GM10266 (cell line): ENCODE results near the gene AMOT.

Experiments used
- DNase-seq: peaks from one replicate; pipeline ENCODE4 v3.0.0; 2012; ENCODE audit errors: extremely low spot score
- TF ChIP-seq, protein P1 (sequence below): IDR thresholded peaks from 2 replicates; pipeline ENCODE4 v1.5.1; 2012; ENCODE audit warnings: mild to moderate bottlenecking, low read depth; ENCODE audit not compliant: control insufficient read depth, insufficient read depth; ENCODE audit errors: missing control alignments

Gene AMOT

DNA sequence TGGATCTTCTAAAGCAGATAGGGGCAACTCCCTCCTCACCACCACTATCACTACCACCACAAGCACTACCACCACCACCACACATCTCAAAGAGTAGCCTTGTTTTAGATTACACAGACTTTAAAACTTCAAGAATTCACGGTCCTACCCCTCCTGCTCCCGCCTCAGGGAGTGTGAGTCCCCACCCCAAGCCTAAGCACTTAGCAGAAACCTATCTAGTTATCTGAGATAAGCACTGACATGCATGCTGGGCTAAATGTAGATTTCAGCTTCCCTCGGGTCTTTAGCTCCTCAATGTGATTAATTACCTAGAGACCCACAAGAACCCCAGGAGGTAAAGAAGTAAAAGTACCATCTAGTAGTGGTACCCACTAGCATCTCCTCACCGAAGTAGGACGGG lies 775 bp downstream of the AMOT start:
- TF ChIP-seq, protein P1, sequence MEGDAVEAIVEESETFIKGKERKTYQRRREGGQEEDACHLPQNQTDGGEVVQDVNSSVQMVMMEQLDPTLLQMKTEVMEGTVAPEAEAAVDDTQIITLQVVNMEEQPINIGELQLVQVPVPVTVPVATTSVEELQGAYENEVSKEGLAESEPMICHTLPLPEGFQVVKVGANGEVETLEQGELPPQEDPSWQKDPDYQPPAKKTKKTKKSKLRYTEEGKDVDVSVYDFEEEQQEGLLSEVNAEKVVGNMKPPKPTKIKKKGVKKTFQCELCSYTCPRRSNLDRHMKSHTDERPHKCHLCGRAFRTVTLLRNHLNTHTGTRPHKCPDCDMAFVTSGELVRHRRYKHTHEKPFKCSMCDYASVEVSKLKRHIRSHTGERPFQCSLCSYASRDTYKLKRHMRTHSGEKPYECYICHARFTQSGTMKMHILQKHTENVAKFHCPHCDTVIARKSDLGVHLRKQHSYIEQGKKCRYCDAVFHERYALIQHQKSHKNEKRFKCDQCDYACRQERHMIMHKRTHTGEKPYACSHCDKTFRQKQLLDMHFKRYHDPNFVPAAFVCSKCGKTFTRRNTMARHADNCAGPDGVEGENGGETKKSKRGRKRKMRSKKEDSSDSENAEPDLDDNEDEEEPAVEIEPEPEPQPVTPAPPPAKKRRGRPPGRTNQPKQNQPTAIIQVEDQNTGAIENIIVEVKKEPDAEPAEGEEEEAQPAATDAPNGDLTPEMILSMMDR, result no peak
- DNase-seq, result no peak

DNA sequence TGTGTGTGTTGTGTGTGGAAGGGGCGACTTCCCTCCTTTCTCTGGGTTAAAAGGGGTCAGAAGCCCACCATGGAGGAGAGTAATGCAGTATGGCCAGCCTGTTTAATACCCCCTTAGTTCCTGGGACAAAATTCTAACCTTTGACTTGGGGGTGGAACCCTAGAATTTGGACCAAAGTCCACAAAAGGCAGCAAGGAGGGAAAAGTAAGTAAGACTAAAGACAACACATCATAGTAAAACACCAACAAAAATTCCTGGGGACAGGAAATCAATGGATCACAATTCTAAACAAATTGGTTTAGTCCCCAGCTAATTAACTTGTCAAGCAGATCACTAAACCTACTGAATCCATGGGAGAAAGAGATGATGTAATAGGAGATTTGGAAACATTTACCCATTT lies 3.1 kb downstream of the AMOT start:
- TF ChIP-seq, protein P1, result no peak
- DNase-seq, result no peak

DNA sequence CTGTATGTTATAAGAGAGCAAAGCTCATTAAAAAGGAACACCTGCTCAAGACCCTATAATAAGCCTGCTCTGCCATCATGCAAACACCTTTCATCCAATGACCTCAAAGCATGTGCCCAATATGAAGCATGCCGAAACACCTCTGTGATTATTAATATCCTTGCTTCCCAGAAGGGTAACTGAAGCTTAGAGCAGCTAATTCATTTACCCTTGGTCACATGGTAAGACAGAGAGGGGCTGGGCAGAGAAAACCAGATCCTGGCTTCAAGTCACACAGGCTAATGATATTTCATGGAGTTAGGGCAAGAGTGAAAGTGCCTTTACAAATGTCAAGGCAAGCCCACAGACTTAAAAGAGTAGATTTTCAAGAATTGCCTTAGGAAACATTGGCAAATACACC lies 5.6 kb downstream of the AMOT start:
- DNase-seq, result no peak
- TF ChIP-seq, protein P1, result no peak

DNA sequence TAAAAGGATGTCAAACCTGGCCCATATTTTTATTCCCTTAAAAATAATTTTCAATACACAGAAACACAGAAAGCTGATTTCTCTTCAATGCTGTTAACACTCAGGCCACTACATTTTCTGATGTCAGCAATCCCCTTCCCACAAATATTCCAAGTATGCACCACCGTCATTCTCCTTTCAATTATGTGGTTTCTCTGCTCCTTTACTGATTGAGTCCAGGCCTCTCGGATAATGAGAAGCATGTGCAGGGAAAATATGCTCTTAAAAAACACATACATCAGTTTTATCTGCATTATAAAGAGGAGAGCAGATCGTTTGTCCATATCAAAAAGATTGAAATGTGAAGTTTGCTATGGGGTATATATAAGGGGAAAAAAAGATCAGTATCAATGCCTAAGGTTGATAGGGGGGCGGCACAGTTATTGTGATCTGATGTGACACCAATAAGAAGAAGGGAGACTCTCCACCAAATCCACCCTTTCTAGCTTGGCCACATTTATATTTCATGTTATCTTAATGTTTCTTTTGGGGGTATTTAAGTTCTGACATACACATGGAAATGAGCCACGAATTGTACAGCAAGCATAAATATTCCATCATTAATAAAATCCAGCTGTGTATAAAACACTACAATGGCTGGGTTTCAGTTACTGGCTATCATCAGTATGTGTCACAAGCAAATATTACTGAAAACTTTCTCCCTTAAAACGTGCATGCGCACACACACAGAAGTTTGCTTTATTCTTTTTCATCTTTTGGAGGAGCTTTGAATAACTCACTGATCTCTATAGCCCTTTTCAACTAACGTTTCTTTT lies 6.4 kb downstream of the AMOT start:
- TF ChIP-seq, protein P1, result no peak
- DNase-seq, result no peak

DNA sequence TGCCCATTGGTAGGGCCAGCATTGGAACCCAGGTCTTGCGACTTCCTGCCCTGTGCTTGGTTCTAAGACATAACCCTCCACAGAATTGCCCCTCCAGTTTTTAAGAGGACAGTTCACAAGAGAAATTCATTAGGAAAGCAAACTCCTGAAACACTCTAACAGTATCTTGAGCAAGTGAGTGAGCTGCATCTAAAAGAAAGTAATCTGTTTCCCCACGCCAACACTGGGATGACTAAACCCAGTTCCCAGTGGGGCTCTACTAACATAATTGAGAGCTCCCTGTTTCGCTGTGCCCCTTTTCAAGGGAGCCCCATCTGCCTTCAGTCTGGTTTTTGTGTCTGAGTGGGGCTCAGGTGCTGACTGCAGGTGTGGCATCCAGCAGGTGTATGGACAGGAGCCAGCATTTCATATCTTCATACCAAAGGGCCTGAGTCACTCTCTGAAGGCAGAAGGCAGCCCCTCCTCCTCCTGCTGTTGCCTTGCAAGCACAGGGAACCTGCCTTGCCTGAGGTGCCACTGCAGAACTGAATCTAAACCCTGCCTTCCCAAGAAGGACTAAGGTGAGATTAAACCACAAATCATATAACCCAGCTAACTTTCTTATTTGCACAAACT lies 8.0 kb downstream of the AMOT start:
- DNase-seq, result no peak
- TF ChIP-seq, protein P1, result no peak

DNA sequence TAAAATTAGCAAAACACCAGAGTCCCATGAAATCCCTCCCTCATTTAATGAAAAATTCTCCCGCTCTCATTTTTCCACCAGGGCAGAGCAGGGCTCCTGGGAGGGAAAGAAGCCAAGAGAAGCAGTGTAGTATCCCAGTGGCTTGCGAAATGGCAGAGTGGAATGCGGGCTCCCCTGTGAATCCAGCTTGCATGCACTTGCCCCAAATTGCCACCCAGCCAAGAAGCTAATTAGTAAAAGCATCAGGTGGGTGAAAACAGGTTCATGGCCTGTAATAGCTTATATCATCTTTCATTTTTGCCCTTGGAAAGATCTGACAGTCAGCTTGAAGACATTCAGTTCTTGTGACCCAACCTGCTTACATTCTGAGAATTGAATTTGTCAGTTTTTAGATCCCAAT lies 10.1 kb downstream of the AMOT start:
- DNase-seq, result no peak
- TF ChIP-seq, protein P1, result no peak

DNA sequence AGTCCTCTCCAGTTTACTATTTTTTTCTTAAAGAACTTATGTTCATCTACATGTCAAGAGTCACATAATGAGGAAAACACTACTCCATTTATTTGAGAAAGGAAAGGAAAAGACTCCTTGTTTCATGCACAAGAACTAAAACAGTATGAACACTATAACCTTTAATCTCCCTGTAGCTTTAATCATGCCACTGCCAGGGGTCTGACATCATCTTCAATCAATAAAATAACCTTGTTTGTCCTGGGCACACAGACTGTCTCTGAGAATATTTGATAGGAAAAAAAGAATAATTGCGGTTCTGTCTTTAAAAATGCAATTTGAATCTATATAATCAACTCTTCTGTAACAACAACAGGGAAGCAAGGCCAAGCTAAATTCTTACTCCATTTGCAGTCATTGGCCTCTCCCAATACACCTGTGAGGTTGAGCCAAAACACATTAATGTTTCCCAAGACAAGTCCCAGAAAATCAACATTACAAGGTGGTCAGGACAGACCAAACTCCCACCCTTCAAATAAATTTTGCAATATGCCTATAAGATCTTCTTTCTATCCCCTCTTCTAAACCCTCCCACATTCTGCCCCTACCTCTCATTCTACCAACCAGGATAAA lies 13.2 kb downstream of the AMOT start:
- TF ChIP-seq, protein P1, result no peak
- DNase-seq, result no peak
